SH-SY5Y (cell line): ENCODE results near the gene KCNJ15.

ENCODE experiments used
- GATA2 ChIP-seq: IDR thresholded peaks from 2 replicates; pipeline ENCODE4 v1.6.1; 2011; ENCODE audit warnings: mild to moderate bottlenecking, low read depth, low read length
- GATA3 ChIP-seq: IDR thresholded peaks from 2 replicates; pipeline ENCODE4 v1.6.1; 2011; ENCODE audit warnings: low read depth, mild to moderate bottlenecking, low read length, moderate library complexity

DNA sequence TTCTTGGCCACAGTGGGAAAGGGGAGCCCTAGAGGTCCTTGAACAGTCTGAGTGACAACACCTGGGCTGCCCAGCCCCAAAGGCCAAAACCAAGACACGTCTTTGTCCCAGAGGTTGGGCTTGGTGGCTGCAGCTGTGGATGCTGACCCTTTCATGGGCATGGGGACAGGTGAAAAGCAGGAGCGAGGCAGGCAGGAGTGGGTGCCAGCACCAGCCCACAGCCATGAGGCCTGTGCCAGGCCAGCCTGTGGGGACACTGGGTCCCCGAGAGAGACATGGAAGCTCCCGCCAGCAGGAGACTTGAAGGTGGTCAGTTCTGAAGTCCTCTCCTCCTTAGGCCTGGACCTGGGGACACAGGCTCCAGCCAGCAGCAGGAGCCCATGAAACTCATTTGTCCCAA, 98.6 kb downstream of the KCNJ15 start:
- TF ChIP-seq GATA2 (no peak), GATA3 (no peak)
